Upper lobe of left lung (tissue), 4 donors: ENCODE data around the gene TCERG1L.

Experiments used
- POLR2AphosphoS5 ChIP-seq, 2 donors: sonication (generic); formaldehyde crosslinking; IDR thresholded peaks; one replicate each; pipeline ENCODE4 v1.5.1; 2017; ENCODE audit warnings: antibody characterized with exemption in 2 of 2
- TF ChIP-seq, protein P1 (sequence below), 6 experiments: fragments of 450-650 bp in 4 of 6; fragments of 200-600 bp in 2 of 6; sonication (generic) in 2 of 6; IDR thresholded peaks; one replicate each; pipeline ENCODE4 v1.5.1; 2016 to 2019; ENCODE audit warnings: antibody characterized with exemption in 6 of 6

- TF ChIP-seq, protein P1, sequence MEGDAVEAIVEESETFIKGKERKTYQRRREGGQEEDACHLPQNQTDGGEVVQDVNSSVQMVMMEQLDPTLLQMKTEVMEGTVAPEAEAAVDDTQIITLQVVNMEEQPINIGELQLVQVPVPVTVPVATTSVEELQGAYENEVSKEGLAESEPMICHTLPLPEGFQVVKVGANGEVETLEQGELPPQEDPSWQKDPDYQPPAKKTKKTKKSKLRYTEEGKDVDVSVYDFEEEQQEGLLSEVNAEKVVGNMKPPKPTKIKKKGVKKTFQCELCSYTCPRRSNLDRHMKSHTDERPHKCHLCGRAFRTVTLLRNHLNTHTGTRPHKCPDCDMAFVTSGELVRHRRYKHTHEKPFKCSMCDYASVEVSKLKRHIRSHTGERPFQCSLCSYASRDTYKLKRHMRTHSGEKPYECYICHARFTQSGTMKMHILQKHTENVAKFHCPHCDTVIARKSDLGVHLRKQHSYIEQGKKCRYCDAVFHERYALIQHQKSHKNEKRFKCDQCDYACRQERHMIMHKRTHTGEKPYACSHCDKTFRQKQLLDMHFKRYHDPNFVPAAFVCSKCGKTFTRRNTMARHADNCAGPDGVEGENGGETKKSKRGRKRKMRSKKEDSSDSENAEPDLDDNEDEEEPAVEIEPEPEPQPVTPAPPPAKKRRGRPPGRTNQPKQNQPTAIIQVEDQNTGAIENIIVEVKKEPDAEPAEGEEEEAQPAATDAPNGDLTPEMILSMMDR (IDR thresholded peaks at IDR 0.05), result no peak
- TF ChIP-seq POLR2AphosphoS5 (IDR thresholded peaks at IDR 0.05), result no peak
Observed at GRCh38 chr10:131206111-131206995, 105.2 kb downstream of the TCERG1L start.
